HepG2 (cell line): ENCODE data around the gene DUS1L. TPM values are rescaled to one million over a fixed set of nuclear protein-coding genes. Genes with fewer than 3 reads are reported as not detected.

Experiments used
- ATAC-seq: fragments of 200-7000 bp; cut with Tn5 transposase; 3 replicates; pipeline ENCODE4 v1.9.1; 2020; ENCODE audit warnings: mild to moderate bottlenecking, moderate library complexity
- BruUV-seq: library from RNA; stranded (reverse); fragments of 400-500 nt; replicated peaks from 2 replicates; lab custom pipeline; 2021; lab: Mats Ljungman, UMichigan
- CTCF ChIA-PET: fragments of 300-600 bp; formaldehyde crosslinking; extraction: SDS; loops from one replicate; lab custom pipeline; 2021; ENCODE audit warnings: low total read pairs, inconsistent platforms, low intra/inter-chr PET ratio; lab: Yijun Ruan, JAX
- POLR2A ChIA-PET: fragments of 350-600 bp; sonication (Branson Sonifier 250); formaldehyde crosslinking; loops from one replicate; lab custom pipeline; 2020; ENCODE audit warnings: antibody characterized with exemption, inconsistent platforms; lab: Yijun Ruan, JAX
- DNase-seq: peaks from one replicate; pipeline ENCODE4 v3.0.0-alpha.2; 2015; ENCODE audit warnings: low spot score
- FAIRE-seq: peaks from 3 replicates; lab custom pipeline; 2011; peaks lifted over from hg19 to GRCh38; lab: Jason Lieb, UNC
- H2AFZ ChIP-seq: one replicate; pipeline ENCODE4 v1.6.1; 2011; ENCODE audit warnings: low read length, inconsistent platforms
- H3K27ac ChIP-seq: fragments of 300-600 bp; 3 replicates; pipeline ENCODE4 v1.8.0; 2011; ENCODE audit warnings: mixed run types, mild to moderate bottlenecking, mixed read lengths, low read length, inconsistent platforms; ENCODE audit not compliant: insufficient read depth; ENCODE audit errors: extremely low read length
- H3K27me3 ChIP-seq, 2 experiments: fragments of 200-600 bp in 1 of 2; 2 replicates in 1 of 2; 3 replicates in 1 of 2; pipeline versions ENCODE4 v1.6.0 to v1.8.0; 2011; ENCODE audit warnings: low read length in 2 of 2, mild to moderate bottlenecking in 2 of 2, moderate library complexity in 2 of 2, inconsistent platforms in 1 of 2; ENCODE audit not compliant: insufficient read depth in 2 of 2, control insufficient read depth in 1 of 2
- H3K36me3 ChIP-seq, 2 experiments: fragments of 200-600 bp in 1 of 2; replicated peaks in 1 of 2; 2 replicates in 1 of 2; 3 replicates in 1 of 2; pipeline versions ENCODE4 v1.5.1 to v1.8.0; 2011; ENCODE audit warnings: low read length in 2 of 2, inconsistent platforms in 1 of 2; ENCODE audit not compliant: insufficient read depth in 2 of 2, control insufficient read depth in 1 of 2
- H3K4me1 ChIP-seq: 2 replicates; pipeline ENCODE4 v1.5.1; 2012; ENCODE audit warnings: low read length, inconsistent platforms; ENCODE audit not compliant: insufficient read depth
- H3K4me2 ChIP-seq: 2 replicates; pipeline ENCODE4 v1.6.0; 2011; ENCODE audit warnings: low read depth, low read length, inconsistent platforms
- H3K4me3 ChIP-seq, 3 experiments: fragments of 200-600 bp in 1 of 3; sonication (generic), shearing (Covaris generic) in 1 of 3; replicated peaks in 1 of 3; 2 replicates each; pipeline ENCODE4 v1.5.1; 2011 to 2016; ENCODE audit warnings: low read length in 3 of 3, inconsistent platforms in 2 of 3, low read depth in 2 of 3, mild to moderate bottlenecking in 2 of 3, control low read depth in 1 of 3, mixed read lengths in 1 of 3; ENCODE audit not compliant: insufficient read depth in 1 of 3
- H3K79me2 ChIP-seq: one replicate; pipeline ENCODE4 v1.6.1; 2011; ENCODE audit warnings: low read length, inconsistent platforms; ENCODE audit not compliant: insufficient read depth
- H3K9ac ChIP-seq: 2 replicates; pipeline ENCODE4 v1.6.0; 2011; ENCODE audit warnings: mild to moderate bottlenecking, low read depth, low read length, inconsistent platforms; ENCODE audit not compliant: insufficient read depth
- H3K9me3 ChIP-seq: 2 replicates; pipeline ENCODE4 v1.5.1; 2012; ENCODE audit warnings: mild to moderate bottlenecking, low read length
- H4K20me1 ChIP-seq: 2 replicates; pipeline ENCODE4 v1.6.0; 2011; ENCODE audit warnings: inconsistent platforms, mild to moderate bottlenecking, low read length, moderate library complexity; ENCODE audit not compliant: insufficient read depth
- GTF2F1 ChIP-seq: fragments of 150-350 bp; IDR thresholded peaks from 2 replicates; pipeline ENCODE4 v1.6.1; 2014; ENCODE audit warnings: low read length
- HNRNPLL ChIP-seq: fragments of 200-400 bp; formaldehyde crosslinking; IDR thresholded peaks from 2 replicates; pipeline ENCODE4 v1.6.1; 2017; ENCODE audit warnings: mild to moderate bottlenecking, low read depth, low read length; ENCODE audit not compliant: poor library complexity, severe bottlenecking
- POLR2A ChIP-seq, 2 experiments: IDR thresholded peaks; 2 replicates each; pipeline ENCODE4 v1.6.1; 2011; ENCODE audit warnings: low read depth in 2 of 2, low read length in 2 of 2, mild to moderate bottlenecking in 1 of 2, moderate library complexity in 1 of 2; ENCODE audit not compliant: insufficient read depth in 1 of 2
- RBFOX2 ChIP-seq: fragments of 200-400 bp; formaldehyde crosslinking; IDR thresholded peaks from 2 replicates; pipeline ENCODE4 v1.6.1; 2017; ENCODE audit warnings: low read depth, mild to moderate bottlenecking, low read length
- SSRP1 ChIP-seq: IDR thresholded peaks from 2 replicates; pipeline ENCODE4 v1.6.1; 2016; ENCODE audit warnings: control low read depth
- YEATS4 ChIP-seq: sonication (generic); formaldehyde crosslinking; IDR thresholded peaks from 2 replicates; pipeline ENCODE4 v1.4.0; 2020; ENCODE audit warnings: missing genetic modification reagents, borderline replicate concordance
- ZNF30 ChIP-seq: sonication (generic); formaldehyde crosslinking; IDR thresholded peaks from 2 replicates; pipeline ENCODE4 v1.5.0; 2020; ENCODE audit warnings: mild to moderate bottlenecking, missing genetic modification reagents
- ZNF644 ChIP-seq: IDR thresholded peaks from 2 replicates; pipeline ENCODE4 v1.6.1; 2016; ENCODE audit warnings: low read depth
- WGBS: methylation state at CpG from one replicate; pipeline ENCODE4 v1.1.6; 2017; ENCODE audit warnings: low lambda C conversion rate; 5-methylcytosine and 5-hydroxymethylcytosine counted together
- in situ Hi-C: cut with HindIII; loops from 2 replicates; pipeline ENCODE4 v1.10.0; 2017; ENCODE audit warnings: low pct_unique_long_range_greater_than_20kb; ENCODE audit not compliant: extremely low pct_ligation_motif_present
- intact Hi-C: fragments of 100-400 bp; cut with micrococcal nuclease; formaldehyde crosslinking; loops from one replicate; pipeline ENCODE4 v1.10.0; 2022; ENCODE audit not compliant: unreplicated experiment
- polyA plus RNA-seq, 8 experiments: library from polyadenylated mRNA; depleted of rRNA in 3 of 8; stranded (reverse) in 7 of 8; unstranded in 1 of 8; fragments of >200 nt; fragmentation: Illumina TruSeq in 4 of 8; extraction: Trizol in 4 of 8; gene quantifications; 2 replicates each; pipeline versions ENCODE4 v1.2.1 to v1.2.3, GENCODE V29; 2011 to 2016; ENCODE audit warnings: low read depth in 4 of 8, missing spikeins in 1 of 8, mixed read lengths in 1 of 8; ENCODE audit not compliant: insufficient read depth in 1 of 8
- total RNA-seq, 5 experiments: library from RNA; depleted of rRNA; stranded (reverse); fragments of >200 nt; fragmentation: Illumina TruSeq; extraction: Trizol; gene quantifications; 2 replicates each; pipeline ENCODE4 v1.2.3, GENCODE V29; 2016; ENCODE audit warnings: low read depth in 1 of 5
- TF ChIP-seq, protein P1 (sequence below): sonication (generic); formaldehyde crosslinking; IDR thresholded peaks from 2 replicates; pipeline ENCODE4; 2020; ENCODE audit warnings: missing genetic modification reagents, mild to moderate bottlenecking, borderline replicate concordance

The DUS1L gene
- total and polyA plus RNA-seq, 2 of the 13 experiments (the other 11 are each of a cell fraction or from before 2014, with no cell fraction given) = 81.0 to 109 TPM

DNA sequence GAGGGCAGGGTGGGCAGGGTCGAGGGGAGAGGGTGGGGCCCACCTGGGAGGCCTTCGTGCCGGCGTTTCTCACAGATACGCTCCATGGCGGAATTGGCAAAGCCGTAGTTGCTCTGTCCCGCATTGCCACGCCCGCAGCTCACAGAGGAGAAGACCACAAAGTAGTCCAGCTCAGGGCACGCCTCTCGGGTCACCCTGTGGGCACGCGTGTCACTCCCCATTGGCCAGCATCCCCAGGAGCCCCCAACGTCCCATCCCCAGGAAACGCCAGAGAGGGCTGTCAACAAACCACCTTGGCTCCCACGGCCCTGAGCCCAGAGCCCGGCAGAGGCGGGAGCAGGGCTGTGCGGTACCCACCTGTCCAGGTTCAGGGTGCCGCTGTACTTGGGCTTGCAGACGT, 16.4 kb upstream of the DUS1L start:
- Histone ChIP-seq H3K27me3 (no peaks in the 10 kb centered on the region), H2AFZ (no peak overlapping the region), H3K79me2 (no peaks in the 10 kb centered on the region), H3K36me3 (peaks cover 72 to 84% of the 10 kb centered on the region in 2 experiments), H3K4me1 (no peaks in the 10 kb centered on the region), H3K27ac (no peak overlapping the region), H3K4me3 (no peak overlapping the region), H4K20me1 (peaks cover 56% of the 10 kb centered on the region), H3K4me2 (no peak overlapping the region), H3K9ac (no peak overlapping the region), H3K9me3 (no peaks in the 10 kb centered on the region)
- TF ChIP-seq ZNF30 = 0 out of 2 replicates have a peak, but pooled peaks have one; percentile 2
- TF ChIP-seq, protein P1, sequence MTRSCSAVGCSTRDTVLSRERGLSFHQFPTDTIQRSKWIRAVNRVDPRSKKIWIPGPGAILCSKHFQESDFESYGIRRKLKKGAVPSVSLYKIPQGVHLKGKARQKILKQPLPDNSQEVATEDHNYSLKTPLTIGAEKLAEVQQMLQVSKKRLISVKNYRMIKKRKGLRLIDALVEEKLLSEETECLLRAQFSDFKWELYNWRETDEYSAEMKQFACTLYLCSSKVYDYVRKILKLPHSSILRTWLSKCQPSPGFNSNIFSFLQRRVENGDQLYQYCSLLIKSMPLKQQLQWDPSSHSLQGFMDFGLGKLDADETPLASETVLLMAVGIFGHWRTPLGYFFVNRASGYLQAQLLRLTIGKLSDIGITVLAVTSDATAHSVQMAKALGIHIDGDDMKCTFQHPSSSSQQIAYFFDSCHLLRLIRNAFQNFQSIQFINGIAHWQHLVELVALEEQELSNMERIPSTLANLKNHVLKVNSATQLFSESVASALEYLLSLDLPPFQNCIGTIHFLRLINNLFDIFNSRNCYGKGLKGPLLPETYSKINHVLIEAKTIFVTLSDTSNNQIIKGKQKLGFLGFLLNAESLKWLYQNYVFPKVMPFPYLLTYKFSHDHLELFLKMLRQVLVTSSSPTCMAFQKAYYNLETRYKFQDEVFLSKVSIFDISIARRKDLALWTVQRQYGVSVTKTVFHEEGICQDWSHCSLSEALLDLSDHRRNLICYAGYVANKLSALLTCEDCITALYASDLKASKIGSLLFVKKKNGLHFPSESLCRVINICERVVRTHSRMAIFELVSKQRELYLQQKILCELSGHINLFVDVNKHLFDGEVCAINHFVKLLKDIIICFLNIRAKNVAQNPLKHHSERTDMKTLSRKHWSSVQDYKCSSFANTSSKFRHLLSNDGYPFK (CRISPR knock-in tag) = no peak
- peak; percentile 8 for TF ChIP-seq RBFOX2
- TF ChIP-seq POLR2A (IDR thresholded peaks at IDR 0.05; ENCODE audit: insufficient read depth in 1 of 2, low read depth in 2 of 2, low read length in 2 of 2) = peak in 1 of 2 experiments; percentile 48; a peak in 2 of 4 replicates
- 0 out of 2 replicates have a peak, but pooled peaks have one; percentile 5 for TF ChIP-seq SSRP1 (CRISPR knock-in tag)
- no peak for TF ChIP-seq ZNF644 (CRISPR knock-in tag)
- TF ChIP-seq HNRNPLL = peak; percentile 17
- TF ChIP-seq YEATS4 (CRISPR knock-in tag) = no peak
- no peak for TF ChIP-seq GTF2F1
- ChIA-PET POLR2A (no interaction called here), CTCF (no interaction called here)
- no peak for FAIRE-seq
- whole genome bisulfite sequencing = 97% methylated on average over 17 of the region's 22 CpGs
- in situ Hi-C loops (no loop called here), intact Hi-C loops (no loop called here)
- DNase-seq = no peak
- BruUV-seq = no TSS peak
- ATAC-seq = no peak
